HG03439 (cell line): ENCODE measurements around the gene ALOX5AP.

Experiments
- ATAC-seq: cut with Tn5 transposase; IDR thresholded peaks from one replicate; pipeline ENCODE4 v1.9.1; 2021; ENCODE audit warnings: mild to moderate bottlenecking, moderate library complexity; ENCODE audit not compliant: unreplicated experiment

Gene ALOX5AP

DNA sequence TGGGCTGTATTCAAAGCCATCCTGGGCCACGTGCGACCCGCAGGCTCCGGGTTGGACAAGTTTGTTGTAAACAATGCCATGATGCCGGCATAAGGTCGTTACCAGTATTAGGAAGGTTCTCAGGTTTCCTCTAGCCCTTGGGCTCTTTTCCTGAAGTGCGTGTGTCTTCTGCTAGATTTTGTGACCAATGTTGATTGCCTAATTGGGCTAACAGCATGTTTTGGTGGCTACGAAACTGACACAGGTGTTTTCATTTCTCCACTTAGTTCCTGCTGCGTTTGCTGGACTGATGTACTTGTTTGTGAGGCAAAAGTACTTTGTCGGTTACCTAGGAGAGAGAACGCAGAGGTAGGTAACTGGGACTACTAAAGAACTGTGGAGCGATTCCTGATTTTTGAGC is 20.3 kb downstream of the ALOX5AP start:
- ATAC-seq: no peak

- ATAC-seq: no peak
These were observed 21.8 kb downstream of the ALOX5AP start for GRCh38 chr13:30757026-30757742.

GRCh38 chr13:30759748-30760147 is 24.4 kb downstream of the ALOX5AP start:
- ATAC-seq: no peak

DNA sequence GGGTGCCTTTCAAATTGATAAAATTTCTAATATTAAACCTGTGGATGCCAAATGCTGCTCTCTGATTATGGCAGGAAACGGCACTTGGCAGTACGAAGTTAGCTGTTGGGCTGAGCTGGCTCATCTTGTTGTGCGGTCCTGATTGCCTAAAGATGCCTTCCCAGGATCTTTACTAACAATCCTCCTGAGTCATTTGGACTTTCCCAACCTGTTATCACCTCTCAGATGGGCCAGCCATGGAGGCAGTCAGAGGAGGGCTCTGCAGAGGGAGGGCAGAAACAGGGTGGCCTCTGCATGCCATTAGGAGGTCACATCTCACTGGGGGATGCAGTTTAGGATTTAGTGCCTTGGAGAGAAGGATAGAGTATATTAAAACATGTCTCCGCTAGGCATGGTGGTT is 27.3 kb downstream of the ALOX5AP start:
- ATAC-seq: no peak

DNA sequence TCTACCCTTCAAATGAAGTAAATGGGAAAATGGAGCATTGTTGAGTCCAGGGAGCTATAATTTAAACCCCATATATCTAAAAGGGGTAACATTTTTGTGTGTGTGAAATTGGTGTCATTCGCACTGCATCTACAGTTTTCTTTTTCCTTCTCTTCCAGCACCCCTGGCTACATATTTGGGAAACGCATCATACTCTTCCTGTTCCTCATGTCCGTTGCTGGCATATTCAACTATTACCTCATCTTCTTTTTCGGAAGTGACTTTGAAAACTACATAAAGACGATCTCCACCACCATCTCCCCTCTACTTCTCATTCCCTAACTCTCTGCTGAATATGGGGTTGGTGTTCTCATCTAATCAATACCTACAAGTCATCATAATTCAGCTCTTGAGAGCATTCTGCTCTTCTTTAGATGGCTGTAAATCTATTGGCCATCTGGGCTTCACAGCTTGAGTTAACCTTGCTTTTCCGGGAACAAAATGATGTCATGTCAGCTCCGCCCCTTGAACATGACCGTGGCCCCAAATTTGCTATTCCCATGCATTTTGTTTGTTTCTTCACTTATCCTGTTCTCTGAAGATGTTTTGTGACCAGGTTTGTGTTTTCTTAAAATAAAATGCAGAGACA is 28.6 kb downstream of the ALOX5AP start:
- ATAC-seq: no peak

- ATAC-seq: no peak
These were observed 30.9 kb downstream of the ALOX5AP start for GRCh38 chr13:30766231-30766630.

DNA sequence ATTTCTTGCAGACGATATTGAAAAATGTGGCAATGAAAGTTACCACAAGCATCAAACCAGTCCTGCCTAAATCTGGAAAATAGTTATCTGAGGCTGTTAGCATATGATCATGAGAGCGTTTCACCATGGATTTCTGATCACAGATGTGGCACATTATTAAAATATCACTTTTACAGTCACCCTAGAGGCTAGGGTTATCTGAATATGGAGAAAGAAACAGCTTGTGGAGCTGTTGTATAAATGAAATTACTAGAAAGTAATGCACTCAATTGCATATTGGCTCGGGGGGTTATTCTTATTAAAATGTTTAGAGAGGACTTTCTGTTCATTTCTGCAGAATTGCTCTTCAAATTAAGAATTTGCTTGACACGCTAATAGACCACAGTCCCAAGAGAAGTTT is 35.6 kb downstream of the ALOX5AP start:
- ATAC-seq: no peak

DNA sequence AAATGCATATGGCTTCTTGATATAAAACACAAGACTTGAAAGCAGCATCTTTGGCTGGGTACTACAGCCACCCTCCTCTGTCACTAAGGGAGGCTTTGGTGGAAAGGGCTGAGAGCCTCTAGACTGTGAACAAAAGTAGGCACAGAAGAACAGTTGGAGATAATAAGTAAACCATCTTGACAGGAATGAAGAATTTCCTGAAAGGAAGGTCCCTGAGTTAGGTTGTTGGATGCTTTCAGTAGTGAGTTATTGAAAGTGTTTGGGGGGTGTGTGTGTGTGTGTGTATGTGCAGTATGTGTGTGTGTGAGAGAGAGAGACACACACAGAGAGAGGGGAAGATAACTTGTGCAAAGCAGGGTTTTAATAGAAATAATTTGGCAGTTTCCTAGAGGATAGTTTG is 38.2 kb downstream of the ALOX5AP start:
- no peak for ATAC-seq

DNA sequence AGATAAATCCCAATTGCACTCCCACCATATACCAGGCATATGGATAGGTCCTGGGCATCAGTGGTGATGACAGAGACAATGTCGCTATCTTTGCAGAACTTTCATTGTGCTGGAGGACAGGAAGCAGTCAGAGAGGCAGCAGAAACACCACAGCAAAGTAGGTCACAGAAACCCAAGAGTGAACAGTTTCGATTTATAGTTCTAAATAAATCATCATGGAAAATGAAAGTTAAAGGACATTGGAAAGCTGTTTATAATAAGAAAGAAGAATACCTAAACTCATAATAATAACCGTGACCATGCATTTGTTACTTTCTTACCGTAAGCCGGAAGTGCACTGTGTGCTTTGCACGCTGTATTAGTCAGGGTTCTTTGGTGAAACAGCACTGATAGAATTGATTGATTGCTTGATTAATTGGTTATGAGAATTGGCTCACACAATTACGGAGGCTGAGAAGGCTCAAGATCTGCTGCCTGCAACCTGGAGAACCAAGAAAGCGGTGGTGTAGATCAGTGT is 38.9 kb downstream of the ALOX5AP start:
- ATAC-seq: no peak

- no peak for ATAC-seq
These were observed 41.3 kb downstream of the ALOX5AP start for GRCh38 chr13:30776661-30777060.

GRCh38 chr13:30779016-30779415 is 43.7 kb downstream of the ALOX5AP start:
- no peak for ATAC-seq

- no peak for ATAC-seq
These were observed 44.3 kb downstream of the ALOX5AP start for GRCh38 chr13:30779608-30780007.

- no peak for ATAC-seq
These were observed 45.1 kb downstream of the ALOX5AP start for GRCh38 chr13:30780338-30780981.

DNA sequence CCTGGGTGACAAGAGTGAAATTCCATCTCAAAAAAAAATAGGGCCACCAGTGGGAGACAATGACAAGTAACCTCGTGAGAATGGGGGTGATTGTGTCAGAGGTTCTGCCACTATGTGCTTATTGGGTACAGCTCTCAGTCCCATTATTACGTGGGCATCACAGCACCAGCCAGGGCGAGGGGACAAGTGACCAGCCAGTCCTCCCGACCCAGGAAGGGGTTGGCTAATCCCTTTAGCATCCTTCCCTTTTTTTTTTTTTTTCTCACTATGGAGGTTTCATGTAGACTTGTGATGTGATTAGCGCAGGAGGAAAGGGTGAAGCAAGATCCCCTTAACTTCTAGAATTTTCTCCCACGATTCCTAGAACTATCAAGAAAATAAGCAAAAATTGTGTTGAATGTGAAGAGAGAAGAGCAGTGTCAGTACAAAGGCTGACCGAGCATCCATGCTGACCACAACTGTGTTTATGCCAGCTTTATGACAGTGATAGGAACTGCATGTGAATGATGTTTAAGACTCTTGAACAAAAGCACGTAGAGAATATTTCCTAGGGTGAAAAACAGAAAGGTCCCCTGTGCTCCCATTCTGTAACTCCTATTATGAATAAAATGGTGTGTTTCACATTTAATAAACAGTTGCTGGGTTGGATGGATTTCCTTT is 50.0 kb downstream of the ALOX5AP start:
- ATAC-seq: no peak

GRCh38 chr13:30786648-30787047 is 51.3 kb downstream of the ALOX5AP start:
- ATAC-seq: no peak

DNA sequence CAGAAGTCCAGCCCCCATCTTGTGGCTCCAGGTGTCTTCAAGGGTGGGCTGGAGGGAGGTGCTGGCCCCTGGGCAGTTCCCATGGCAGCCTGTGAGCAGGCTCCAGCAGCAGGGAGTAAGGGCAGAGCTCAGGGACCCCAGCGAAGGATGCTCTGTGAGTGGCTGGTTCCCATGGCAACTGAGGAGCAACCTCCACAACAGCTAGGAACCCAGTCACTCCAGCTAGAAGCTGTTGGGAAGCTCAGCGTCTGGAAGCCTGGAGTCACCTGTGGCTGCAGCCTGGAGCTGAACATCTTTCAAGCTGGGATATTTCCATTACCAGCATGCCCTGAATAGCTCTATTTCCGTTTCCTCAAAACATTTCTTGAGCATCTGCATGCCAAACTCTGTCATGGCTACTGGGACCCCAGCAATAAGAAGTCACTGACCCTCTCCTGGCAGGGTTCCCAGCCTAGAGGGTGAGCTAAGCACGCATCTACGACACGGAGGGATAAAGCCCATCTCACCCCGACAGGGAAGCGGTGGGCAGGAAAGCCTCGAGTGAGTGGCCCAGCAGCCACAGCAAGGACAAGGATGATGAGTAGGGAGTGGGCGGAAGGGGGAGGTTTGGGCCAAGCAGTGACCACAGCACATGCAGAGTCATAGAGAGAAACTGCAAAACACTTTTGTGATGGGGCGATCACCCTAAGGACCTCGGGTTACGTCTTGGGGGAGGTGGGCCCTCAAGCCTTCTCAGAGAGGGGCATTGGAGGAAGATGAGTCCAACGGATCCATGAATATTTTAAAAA is 52.6 kb downstream of the ALOX5AP start:
- ATAC-seq: no peak

GRCh38 chr13:30789166-30789862 is 54.0 kb downstream of the ALOX5AP start:
- ATAC-seq: no peak

GRCh38 chr13:30790592-30790991 is 55.2 kb downstream of the ALOX5AP start:
- no peak for ATAC-seq

DNA sequence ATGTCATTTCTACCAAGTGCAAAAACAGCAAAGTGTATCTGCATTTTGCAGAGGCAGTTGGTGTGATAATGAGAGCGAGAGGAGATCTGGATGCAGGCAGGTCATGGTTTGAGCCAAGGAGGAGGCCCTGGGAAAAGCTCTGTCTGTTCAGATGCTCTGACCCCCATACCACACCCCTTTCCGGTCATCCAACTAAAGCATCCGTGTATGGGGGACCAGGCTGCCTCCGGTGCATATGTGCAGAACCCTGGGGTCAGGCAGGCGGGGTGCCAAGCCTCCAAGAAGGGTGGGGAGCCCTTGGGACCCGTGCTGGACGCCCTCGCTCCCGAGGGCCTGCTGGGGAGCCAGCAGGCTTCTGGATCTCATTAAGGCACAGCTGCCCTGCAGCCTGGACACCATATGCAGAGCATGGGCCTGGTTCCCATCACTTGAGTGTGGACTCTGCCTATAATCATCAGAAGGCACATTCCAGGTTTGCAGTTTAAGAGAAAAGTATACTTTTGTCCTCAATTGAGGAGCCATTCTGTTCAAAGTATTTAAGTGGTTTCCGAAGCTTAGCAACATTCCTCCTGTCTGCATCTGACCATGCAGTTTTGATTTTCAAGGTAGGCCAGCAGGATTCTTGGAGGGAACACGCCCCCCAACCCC is 56.1 kb downstream of the ALOX5AP start:
- no peak for ATAC-seq
